ENCODE data around the gene FUZ.

Gene FUZ

DNA sequence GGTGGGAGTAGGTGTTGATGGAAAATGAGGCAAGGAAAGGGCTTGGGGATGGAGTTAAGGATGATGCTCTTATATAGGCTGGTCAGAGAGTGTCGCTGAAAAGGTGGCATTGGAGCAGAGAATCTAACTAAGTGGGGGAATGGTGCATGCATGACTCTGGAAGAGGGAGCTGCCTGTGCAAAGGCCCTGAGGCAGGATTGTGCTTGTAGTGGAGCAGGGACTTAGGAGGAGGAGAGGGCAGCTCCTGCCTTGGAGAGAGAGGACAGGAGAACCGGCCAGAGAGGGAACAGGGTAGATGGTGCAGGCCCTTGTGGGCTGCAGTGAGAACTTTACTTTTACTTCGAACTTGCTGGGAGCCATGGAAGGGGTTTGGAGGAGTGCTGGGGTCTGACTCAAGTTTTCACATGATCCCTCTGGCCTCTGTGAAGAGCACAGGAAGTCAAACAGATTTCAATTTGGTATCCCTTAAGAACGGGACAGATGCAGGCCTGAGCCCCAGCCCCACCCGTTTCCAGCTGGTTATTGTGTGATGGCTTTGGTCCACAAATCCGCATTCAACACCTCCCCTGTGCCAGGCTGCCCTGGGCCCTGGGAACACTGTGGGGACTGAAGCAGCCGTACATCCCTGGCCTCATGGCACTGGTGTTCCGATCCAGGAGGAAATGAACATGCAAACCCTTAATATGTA, 39.3 kb downstream of the FUZ start:
- TF ChIP-seq, protein P1, sequence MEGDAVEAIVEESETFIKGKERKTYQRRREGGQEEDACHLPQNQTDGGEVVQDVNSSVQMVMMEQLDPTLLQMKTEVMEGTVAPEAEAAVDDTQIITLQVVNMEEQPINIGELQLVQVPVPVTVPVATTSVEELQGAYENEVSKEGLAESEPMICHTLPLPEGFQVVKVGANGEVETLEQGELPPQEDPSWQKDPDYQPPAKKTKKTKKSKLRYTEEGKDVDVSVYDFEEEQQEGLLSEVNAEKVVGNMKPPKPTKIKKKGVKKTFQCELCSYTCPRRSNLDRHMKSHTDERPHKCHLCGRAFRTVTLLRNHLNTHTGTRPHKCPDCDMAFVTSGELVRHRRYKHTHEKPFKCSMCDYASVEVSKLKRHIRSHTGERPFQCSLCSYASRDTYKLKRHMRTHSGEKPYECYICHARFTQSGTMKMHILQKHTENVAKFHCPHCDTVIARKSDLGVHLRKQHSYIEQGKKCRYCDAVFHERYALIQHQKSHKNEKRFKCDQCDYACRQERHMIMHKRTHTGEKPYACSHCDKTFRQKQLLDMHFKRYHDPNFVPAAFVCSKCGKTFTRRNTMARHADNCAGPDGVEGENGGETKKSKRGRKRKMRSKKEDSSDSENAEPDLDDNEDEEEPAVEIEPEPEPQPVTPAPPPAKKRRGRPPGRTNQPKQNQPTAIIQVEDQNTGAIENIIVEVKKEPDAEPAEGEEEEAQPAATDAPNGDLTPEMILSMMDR (IDR thresholded peaks at IDR 0.05; ENCODE audit: insufficient read depth, low read length, poor library complexity, severe bottlenecking), result no peak
- no peak for TF ChIP-seq EZH2phosphoT487 (conservative IDR thresholded peaks at IDR 0.05; ENCODE audit: low read length)
- Histone ChIP-seq H3F3A (ENCODE audit: insufficient read depth) (no peaks in the 10 kb centered on the region), H4K20me1 (ENCODE audit: low read depth, low read length) (no peaks in the 10 kb centered on the region), H3K79me2 (ENCODE audit: insufficient read depth, low read length) (peaks cover 40% of the 10 kb centered on the region), H3K27ac (ENCODE audit: low read depth, low read length) (no peak overlapping the region), H2AFZ (ENCODE audit: low read depth, low read length, severe bottlenecking) (no peak overlapping the region), H3K4me2 (ENCODE audit: low read depth, low read length, poor library complexity, severe bottlenecking) (no peak overlapping the region), H3K9me2 (replicated peaks; ENCODE audit: insufficient read depth, low read length) (no peaks in the 10 kb centered on the region), H3K27me3 (ENCODE audit: low read length) (no peaks in the 10 kb centered on the region), H3K9me3 (ENCODE audit: insufficient read depth, low read length) (no peaks in the 10 kb centered on the region), H3K4me3 (ENCODE audit: insufficient read depth, low read length, poor library complexity, severe bottlenecking) (no peak overlapping the region), H3K36me3 (ENCODE audit: low read length) (no peaks in the 10 kb centered on the region), H3K9ac (ENCODE audit: low read length) (no peak overlapping the region)

DNA sequence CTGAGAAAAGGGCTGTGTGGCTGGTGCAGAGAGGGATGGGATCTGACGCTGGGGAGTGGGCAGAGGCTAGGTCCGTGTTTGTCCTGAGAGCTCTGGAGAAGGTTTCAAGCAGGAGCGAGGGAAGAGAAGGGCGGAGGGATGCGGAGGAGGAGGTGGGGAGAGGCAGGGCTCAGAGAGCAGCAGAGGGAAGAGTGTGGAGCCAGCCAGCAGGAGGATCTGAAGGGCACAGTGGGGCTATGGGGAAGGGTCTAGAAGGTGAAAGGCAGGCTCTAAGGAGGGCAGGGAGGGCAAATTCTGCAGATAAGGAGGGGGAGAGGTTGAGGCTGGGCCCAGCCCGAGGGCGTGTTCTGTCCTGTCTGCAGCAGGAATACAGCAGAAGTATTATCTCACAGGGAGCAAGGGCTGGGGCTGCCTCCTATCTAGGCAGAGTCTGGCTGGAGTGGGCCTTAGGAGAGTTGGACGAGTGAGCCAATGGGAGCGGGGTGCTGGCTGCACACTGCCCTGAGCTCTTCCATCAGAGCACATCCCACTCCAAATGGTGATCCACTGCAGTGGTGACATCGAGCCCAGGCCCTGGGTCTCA, 40.2 kb downstream of the FUZ start:
- H3K4me3 ChIP-seq (ENCODE audit: insufficient read depth, low read length, poor library complexity, severe bottlenecking), result no peak overlapping the region
- no peaks in the 10 kb centered on the region for H3K27me3 ChIP-seq (ENCODE audit: low read length)
- H3K79me2 ChIP-seq (ENCODE audit: insufficient read depth, low read length), result peaks cover 48% of the 10 kb centered on the region
- TF ChIP-seq EZH2phosphoT487 (conservative IDR thresholded peaks at IDR 0.05; ENCODE audit: low read length), result no peak
- TF ChIP-seq, protein P1 (IDR thresholded peaks at IDR 0.05; ENCODE audit: insufficient read depth, low read length, poor library complexity, severe bottlenecking), result no peak
- H3F3A ChIP-seq (ENCODE audit: insufficient read depth), result no peaks in the 10 kb centered on the region
- H2AFZ ChIP-seq (ENCODE audit: low read depth, low read length, severe bottlenecking), result no peak overlapping the region
- H3K9ac ChIP-seq (ENCODE audit: low read length), result no peak overlapping the region
- H3K9me2 ChIP-seq (replicated peaks; ENCODE audit: insufficient read depth, low read length), result no peaks in the 10 kb centered on the region
- H3K9me3 ChIP-seq (ENCODE audit: insufficient read depth, low read length), result no peaks in the 10 kb centered on the region
- no peaks in the 10 kb centered on the region for H3K36me3 ChIP-seq (ENCODE audit: low read length)
- H3K4me2 ChIP-seq (ENCODE audit: low read depth, low read length, poor library complexity, severe bottlenecking), result no peak overlapping the region
- no peaks in the 10 kb centered on the region for H4K20me1 ChIP-seq (ENCODE audit: low read depth, low read length)
- H3K27ac ChIP-seq (ENCODE audit: low read depth, low read length), result no peak overlapping the region

DNA sequence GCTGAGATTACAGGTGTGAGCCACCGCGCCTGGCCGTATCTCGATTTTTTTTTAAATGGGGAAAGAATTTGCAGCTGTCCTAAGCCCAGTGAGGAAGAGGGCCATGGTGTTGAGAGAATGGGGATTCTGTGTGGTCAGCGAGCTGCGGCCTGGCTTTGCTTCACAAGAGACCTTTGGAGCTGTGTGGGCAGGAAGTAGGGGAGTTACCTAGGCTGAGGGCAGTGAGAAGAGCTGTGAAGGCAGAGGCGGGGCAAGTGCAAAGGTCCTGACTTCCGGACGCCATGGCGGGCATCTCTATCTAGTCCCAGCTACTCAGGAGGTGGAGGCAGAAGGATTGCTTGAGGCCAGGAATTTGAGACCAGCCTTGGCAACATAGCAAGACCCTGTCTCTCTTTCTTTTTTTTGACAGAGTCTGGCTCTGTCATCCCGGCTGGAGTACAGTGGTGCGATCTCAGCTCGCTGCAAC, 41.4 kb downstream of the FUZ start:
- H3K4me3 ChIP-seq (ENCODE audit: insufficient read depth, low read length, poor library complexity, severe bottlenecking), result no peak overlapping the region
- no peak overlapping the region for H3K9ac ChIP-seq (ENCODE audit: low read length)
- no peaks in the 10 kb centered on the region for H3K27me3 ChIP-seq (ENCODE audit: low read length)
- H3K4me2 ChIP-seq (ENCODE audit: low read depth, low read length, poor library complexity, severe bottlenecking), result no peak overlapping the region
- H2AFZ ChIP-seq (ENCODE audit: low read depth, low read length, severe bottlenecking), result no peak overlapping the region
- H3K79me2 ChIP-seq (ENCODE audit: insufficient read depth, low read length), result peaks cover 59% of the 10 kb centered on the region
- H3K36me3 ChIP-seq (ENCODE audit: low read length), result no peaks in the 10 kb centered on the region
- no peaks in the 10 kb centered on the region for H3K9me2 ChIP-seq (replicated peaks; ENCODE audit: insufficient read depth, low read length)
- no peaks in the 10 kb centered on the region for H3F3A ChIP-seq (ENCODE audit: insufficient read depth)
- H3K27ac ChIP-seq (ENCODE audit: low read depth, low read length), result no peak overlapping the region
- no peak for TF ChIP-seq EZH2phosphoT487 (conservative IDR thresholded peaks at IDR 0.05; ENCODE audit: low read length)
- TF ChIP-seq, protein P1 (IDR thresholded peaks at IDR 0.05; ENCODE audit: insufficient read depth, low read length, poor library complexity, severe bottlenecking), result no peak
- no peaks in the 10 kb centered on the region for H4K20me1 ChIP-seq (ENCODE audit: low read depth, low read length)
- H3K9me3 ChIP-seq (ENCODE audit: insufficient read depth, low read length), result no peaks in the 10 kb centered on the region
